ENCODE results near the gene ZCCHC7. TPM values are rescaled to one million over a fixed set of nuclear protein-coding genes. Genes with fewer than 3 reads are reported as not detected.
"Not testable (repeated sequence)": the region's sequence is repeated elsewhere in the genome, so short reads cannot be mapped to it uniquely, and the experiment has no call there.

The ZCCHC7 gene
- total RNA-seq, 2 donors from 2014 or later, result 21.2 to 22.7 TPM

- H3K36me3 ChIP-seq (ENCODE audit: control insufficient read depth, insufficient read depth, low read length); H3K9ac ChIP-seq (ENCODE audit: extremely low read depth, low read length, poor library complexity, severe bottlenecking); H3K4me1 ChIP-seq (ENCODE audit: control insufficient read depth, insufficient read depth, low read length); H3K4me3 Mint-ChIP-seq; H3K27me3 ChIP-seq (ENCODE audit: control insufficient read depth, insufficient read depth, low read length, poor library complexity, severe bottlenecking); H3K9me3 ChIP-seq (ENCODE audit: control insufficient read depth, low read length); H3K36me3 Mint-ChIP-seq (ENCODE audit: low read depth); DNase-seq; H3K4me1 Mint-ChIP-seq; H3K27ac ChIP-seq (ENCODE audit: low read depth, low read length); H3K27ac Mint-ChIP-seq: not testable (repeated sequence)
- H3K9me3 Mint-ChIP-seq, result peaks cover 11% of the 10 kb centered on the region
- 97% methylated on average over 12 to 20 of the region's 20 CpGs for WGBS, 2 experiments (ENCODE audit: insufficient coverage in 1 of 2, insufficient read length in 1 of 2)
- H3K4me3 ChIP-seq (ENCODE audit: low read length), result peak overlapping the region; percentile 91
- H3K27me3 Mint-ChIP-seq (ENCODE audit: insufficient read depth), result peaks cover 16% of the 10 kb centered on the region
Measured at GRCh38 chr9:37081507-37081906, 38.9 kb upstream of the ZCCHC7 start.

DNA sequence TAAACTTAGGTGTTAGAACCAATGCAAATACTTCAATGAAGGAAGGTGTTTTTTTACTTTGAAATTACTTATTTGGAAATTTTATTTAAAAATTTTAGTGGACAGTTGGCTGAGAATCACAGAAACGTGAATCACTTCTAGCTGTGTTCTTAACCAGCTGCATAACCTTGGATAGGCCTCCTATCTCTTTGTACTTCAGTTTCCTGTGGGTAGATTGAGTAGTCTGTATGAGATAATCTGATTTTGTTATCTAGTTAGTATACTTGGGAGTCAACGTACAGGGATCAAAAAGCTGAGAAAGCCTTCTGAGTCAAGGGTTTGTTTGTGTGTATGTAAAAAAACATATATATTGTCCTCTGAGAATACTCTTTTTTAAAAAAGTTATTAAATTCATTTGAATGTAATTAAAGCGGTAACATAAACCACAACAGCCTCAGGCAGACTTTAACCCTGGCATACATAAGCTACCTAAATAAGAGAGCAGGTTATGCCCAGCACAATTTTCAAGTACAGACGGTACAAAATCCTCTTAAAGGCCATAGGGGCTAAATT lies 38.1 kb upstream of the ZCCHC7 start:
- Histone ChIP-seq H3K27me3 (ENCODE audit: control insufficient read depth, insufficient read depth, low read length, poor library complexity, severe bottlenecking) (peaks cover 8% of the 10 kb centered on the region), H3K9ac (ENCODE audit: extremely low read depth, low read length, poor library complexity, severe bottlenecking) (no peak overlapping the region), H3K36me3 (ENCODE audit: control insufficient read depth, insufficient read depth, low read length) (peaks cover 9% of the 10 kb centered on the region), H3K27ac (ENCODE audit: low read depth, low read length) (no peak overlapping the region), H3K9me3 (ENCODE audit: control insufficient read depth, low read length) (no peaks in the 10 kb centered on the region), H3K4me1 (ENCODE audit: control insufficient read depth, insufficient read depth, low read length) (no peaks in the 10 kb centered on the region), H3K4me3 (ENCODE audit: low read length) (no peak overlapping the region)
- Mint-ChIP-seq H3K4me3 (no peak overlapping the region), H3K27me3 (ENCODE audit: insufficient read depth) (peaks cover 16% of the 10 kb centered on the region), H3K27ac (no peak overlapping the region), H3K9me3 (peaks cover 11% of the 10 kb centered on the region), H3K4me1 (peaks cover 3% of the 10 kb centered on the region), H3K36me3 (ENCODE audit: low read depth) (peaks cover 9% of the 10 kb centered on the region)
- no peak for DNase-seq
- 67 to 84% methylated on average over 1 to 4 of the region's 4 CpGs for WGBS, 2 experiments (ENCODE audit: insufficient coverage in 1 of 2, insufficient read length in 1 of 2)
- TF ChIP-seq, protein P1, sequence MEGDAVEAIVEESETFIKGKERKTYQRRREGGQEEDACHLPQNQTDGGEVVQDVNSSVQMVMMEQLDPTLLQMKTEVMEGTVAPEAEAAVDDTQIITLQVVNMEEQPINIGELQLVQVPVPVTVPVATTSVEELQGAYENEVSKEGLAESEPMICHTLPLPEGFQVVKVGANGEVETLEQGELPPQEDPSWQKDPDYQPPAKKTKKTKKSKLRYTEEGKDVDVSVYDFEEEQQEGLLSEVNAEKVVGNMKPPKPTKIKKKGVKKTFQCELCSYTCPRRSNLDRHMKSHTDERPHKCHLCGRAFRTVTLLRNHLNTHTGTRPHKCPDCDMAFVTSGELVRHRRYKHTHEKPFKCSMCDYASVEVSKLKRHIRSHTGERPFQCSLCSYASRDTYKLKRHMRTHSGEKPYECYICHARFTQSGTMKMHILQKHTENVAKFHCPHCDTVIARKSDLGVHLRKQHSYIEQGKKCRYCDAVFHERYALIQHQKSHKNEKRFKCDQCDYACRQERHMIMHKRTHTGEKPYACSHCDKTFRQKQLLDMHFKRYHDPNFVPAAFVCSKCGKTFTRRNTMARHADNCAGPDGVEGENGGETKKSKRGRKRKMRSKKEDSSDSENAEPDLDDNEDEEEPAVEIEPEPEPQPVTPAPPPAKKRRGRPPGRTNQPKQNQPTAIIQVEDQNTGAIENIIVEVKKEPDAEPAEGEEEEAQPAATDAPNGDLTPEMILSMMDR (conservative IDR thresholded peaks at IDR 0.05), result no peak

DNA sequence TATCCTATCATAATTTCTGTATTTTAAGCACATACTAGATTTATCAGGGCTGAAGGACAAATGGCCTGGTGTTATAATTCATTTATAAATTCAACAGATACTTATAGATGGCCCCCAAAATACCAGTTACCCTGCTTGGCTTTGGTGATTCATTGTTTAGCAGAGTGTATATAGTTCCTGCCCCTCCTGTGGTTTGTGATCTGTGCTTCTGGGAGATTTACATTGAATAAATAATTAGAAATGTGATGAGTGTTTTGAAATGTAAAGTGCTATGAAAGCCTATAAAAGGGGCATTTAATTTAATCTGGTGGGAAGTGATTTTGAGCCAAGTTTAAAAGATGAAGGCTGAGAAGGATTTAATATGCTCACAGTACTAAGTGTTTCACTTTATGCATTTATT lies 36.7 kb upstream of the ZCCHC7 start:
- no peak overlapping the region for H3K27ac Mint-ChIP-seq
- no peak overlapping the region for H3K4me3 Mint-ChIP-seq

More for the DNA sequence above, 36.7 kb upstream of the ZCCHC7 start:
- peaks cover 9% of the 10 kb centered on the region for H3K27me3 Mint-ChIP-seq (ENCODE audit: insufficient read depth)
- Histone ChIP-seq H3K4me3 (ENCODE audit: low read length) (no peak overlapping the region), H3K27ac (ENCODE audit: low read depth, low read length) (no peak overlapping the region), H3K9me3 (ENCODE audit: control insufficient read depth, low read length) (no peaks in the 10 kb centered on the region), H3K36me3 (ENCODE audit: control insufficient read depth, insufficient read depth, low read length) (peaks cover 19% of the 10 kb centered on the region), H3K4me1 (ENCODE audit: control insufficient read depth, insufficient read depth, low read length) (no peaks in the 10 kb centered on the region), H3K9ac (ENCODE audit: extremely low read depth, low read length, poor library complexity, severe bottlenecking) (no peak overlapping the region), H3K27me3 (ENCODE audit: control insufficient read depth, insufficient read depth, low read length, poor library complexity, severe bottlenecking) (peaks cover 5% of the 10 kb centered on the region)
- H3K9me3 Mint-ChIP-seq, result peaks cover 7% of the 10 kb centered on the region
- no peak for DNase-seq
- H3K4me1 Mint-ChIP-seq, result peaks cover 3% of the 10 kb centered on the region
- TF ChIP-seq, protein P1 (conservative IDR thresholded peaks at IDR 0.05), result no peak
- peaks cover 14% of the 10 kb centered on the region for H3K36me3 Mint-ChIP-seq (ENCODE audit: low read depth)

Data from endodermal cell (in vitro differentiated cells).